Purkinje cell (primary cell): ENCODE results near the gene TNNI2. TPM values are rescaled to one million over a fixed set of nuclear protein-coding genes. Genes with fewer than 3 reads are reported as not detected.

Source experiments
- polyA plus RNA-seq: library from polyadenylated mRNA; unstranded; fragments of >200 nt; fragmentation: Nextera tagmentation; gene quantifications from 2 replicates; pipeline ENCODE4 v1.2.1, GENCODE V29; 2014

The TNNI2 gene
- polyA plus RNA-seq, result not detected in 2 replicates

DNA sequence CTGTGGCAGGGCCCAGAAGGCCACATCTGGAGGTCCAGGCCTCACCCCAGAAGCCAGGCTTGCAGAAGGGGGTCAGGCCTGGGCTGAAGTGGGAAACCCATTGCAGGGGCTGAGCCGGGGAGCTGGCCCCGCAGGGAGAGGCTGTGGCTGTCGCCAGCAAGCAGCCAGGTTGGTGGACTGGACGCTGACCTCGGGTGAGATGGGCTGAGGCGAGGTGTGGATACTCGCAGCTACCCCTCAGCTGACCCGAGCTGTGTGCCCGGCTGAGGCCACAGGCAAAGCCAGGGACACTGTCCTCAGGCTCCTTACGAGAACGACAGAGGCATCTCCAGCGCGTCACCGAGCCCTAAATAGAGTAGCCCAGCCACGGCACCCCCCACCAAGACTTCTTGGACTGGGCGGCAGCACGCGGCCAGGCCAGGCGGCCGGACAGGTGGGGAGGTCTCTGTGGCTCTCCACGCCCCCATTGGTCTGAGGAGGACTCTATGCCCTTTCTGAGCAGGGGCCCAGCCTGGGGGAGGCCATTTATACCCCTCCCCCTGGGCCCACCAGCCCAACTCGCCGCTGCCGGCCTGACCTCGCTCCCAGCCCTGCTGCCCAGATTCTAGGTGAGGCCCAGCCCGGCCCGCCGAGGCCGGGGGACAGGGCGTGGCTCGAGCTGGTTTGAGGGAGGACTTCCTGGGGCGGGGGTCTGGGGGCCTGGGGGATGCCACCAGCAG lies at the start of gene TNNI2:
TSS of gene TNNI2 (plus strand) at position 556 of the 719 bp plus-strand sequence. CDS start 716 bp downstream, outside the sequence.

GRCh38 chr11:1834779-1835670 lies 3.8 kb upstream of the TNNI2 start, which contains the start of gene SYT8:
SYT8 (plus strand) TSS chr11:1834990; CDS start chr11:1835106, 116 bp downstream.

DNA sequence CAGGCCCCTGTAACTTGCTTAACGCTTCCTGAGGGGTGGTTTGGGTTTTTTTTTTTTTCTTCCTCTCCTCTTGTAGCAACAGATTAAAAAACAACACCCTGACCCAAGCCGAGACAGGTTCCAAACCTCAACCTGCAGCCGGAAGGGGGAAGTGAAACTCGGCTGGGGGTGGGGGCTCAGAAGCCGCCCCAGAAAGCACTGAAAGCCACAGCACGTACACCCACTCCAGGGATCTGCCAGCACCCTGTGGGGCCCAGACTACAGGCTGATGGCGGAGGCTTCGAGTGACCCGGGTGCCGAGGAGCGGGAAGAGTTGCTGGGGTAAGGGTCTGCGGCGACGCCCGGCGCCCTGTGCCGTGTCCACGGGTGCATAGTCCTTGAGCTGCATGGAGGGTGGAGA lies 14.1 kb downstream of the TNNI2 start, which contains the start of gene LSP1:
TSS of gene LSP1 (plus strand) at position 208 of the 400 bp plus-strand sequence. CDS start at position 269, 61 bp downstream.

Other genes with a start within 250 kb of the TNNI2 start
- not detected in 2 replicates for gene KRTAP5-2, start 240.7 kb upstream of the TNNI2 start, polyA plus RNA-seq
- not detected in 2 replicates for gene KRTAP5-3, start 230.5 kb upstream of the TNNI2 start, polyA plus RNA-seq
- gene KRTAP5-4, start 216.8 kb upstream of the TNNI2 start, polyA plus RNA-seq, result not detected in 2 replicates
- not detected in 2 replicates for gene KRTAP5-5, start 209.2 kb upstream of the TNNI2 start, polyA plus RNA-seq
- not detected in 2 replicates for gene KRTAP5-6, start 141.8 kb upstream of the TNNI2 start, polyA plus RNA-seq
- gene IFITM10, start 88.4 kb upstream of the TNNI2 start, polyA plus RNA-seq, result 0.83 TPM in 1 of 2 replicates, not detected in the other
- gene CTSD, start 75.1 kb upstream of the TNNI2 start, polyA plus RNA-seq, result 12.6 and 26.0 TPM in 2 replicates
- gene SYT8, start 4.0 kb upstream of the TNNI2 start, polyA plus RNA-seq, result not detected in 2 replicates
- gene LSP1, start 14.1 kb downstream of the TNNI2 start, polyA plus RNA-seq, result 1.7 and 6.2 TPM in 2 replicates
- not detected in 2 replicates for gene PRR33, start 52.9 kb downstream of the TNNI2 start, polyA plus RNA-seq
- not detected in 2 replicates for gene TNNT3, start 80.7 kb downstream of the TNNI2 start, polyA plus RNA-seq
- gene MRPL23, start 108.4 kb downstream of the TNNI2 start, polyA plus RNA-seq, result 2.4 and 4.5 TPM in 2 replicates
- not detected in 2 replicates for gene H19, start 158.9 kb downstream of the TNNI2 start, polyA plus RNA-seq